HCT116 (cell line): ENCODE measurements around the gene CNR2. TPM values are rescaled to one million over a fixed set of nuclear protein-coding genes. Genes with fewer than 3 reads are reported as not detected.

Experiments
- ATAC-seq: fragments of 200-7000 bp; cut with Tn5 transposase; 2 replicates; pipeline ENCODE4 v1.9.1; 2020; ENCODE audit warnings: mild to moderate bottlenecking, moderate library complexity
- BruUV-seq: library from RNA; stranded (reverse); fragments of 400-500 nt; replicated peaks from 2 replicates; lab custom pipeline; 2021; lab: Mats Ljungman, UMichigan
- CTCF ChIA-PET: fragments of 300-600 bp; sonication (Branson Sonifier 250); formaldehyde crosslinking; loops from one replicate; lab custom pipeline; 2021; ENCODE audit warnings: antibody characterized with exemption; lab: Charles Lee
- POLR2A ChIA-PET: fragments of 300-600, 350-600 bp; sonication (Branson Sonifier 250); formaldehyde crosslinking; loops from one replicate; lab custom pipeline; 2021; ENCODE audit warnings: antibody characterized with exemption; lab: Charles Lee
- RAD21 ChIA-PET, 2 experiments: fragments of 300-600 bp; sonication (Branson Sonifier 250); formaldehyde crosslinking; loops; one replicate each; lab custom pipeline; 2023; ENCODE audit warnings: low total read pairs in 2 of 2; ENCODE audit not compliant: uncharacterized antibody in 2 of 2, unreplicated experiment in 2 of 2, low non-redundant PET in 1 of 2; lab: Charles Lee
- DNase-seq: peaks from one replicate; pipeline ENCODE4 v3.0.0-alpha.2; 2010; ENCODE audit warnings: low read depth, low spot score
- H2AFZ ChIP-seq: fragments of 200-600 bp; shearing (Covaris generic), sonication (generic); 2 replicates; pipeline ENCODE4 v1.6.1; 2017; ENCODE audit warnings: low read depth, mixed run types, mixed read lengths, antibody characterized with exemption, low read length; ENCODE audit not compliant: poor library complexity, severe bottlenecking
- H3K27ac ChIP-seq: 2 replicates; pipeline ENCODE4 v1.5.1; 2012; ENCODE audit warnings: low read depth, low read length
- H3K27me3 ChIP-seq: fragments of 200-600 bp; sonication (generic); 2 replicates; pipeline ENCODE4 v1.6.1; 2016; ENCODE audit warnings: mixed run types, low read length, mixed read lengths; ENCODE audit not compliant: insufficient read depth
- H3K36me3 ChIP-seq, 2 experiments: fragments of 200-500 bp in 1 of 2; fragments of 200-600 bp in 1 of 2; sonication (Bioruptor generic) in 1 of 2; sonication (generic) in 1 of 2; 2 replicates each; pipeline versions ENCODE4 v1.5.1 to v1.6.1; 2014 to 2016; ENCODE audit warnings: low read length in 2 of 2, inconsistent platforms in 1 of 2, mixed read lengths in 1 of 2, mixed run types in 1 of 2; ENCODE audit not compliant: insufficient read depth in 2 of 2, control insufficient read depth in 1 of 2
- H3K4me1 ChIP-seq, 2 experiments: fragments of 200-600 bp in 1 of 2; sonication (generic) in 1 of 2; 2 replicates each; pipeline versions ENCODE4 v1.5.1 to v1.6.1; 2012 to 2017; ENCODE audit warnings: low read length in 2 of 2, inconsistent platforms in 1 of 2, mild to moderate bottlenecking in 1 of 2, mixed read lengths in 1 of 2, mixed run types in 1 of 2, moderate library complexity in 1 of 2; ENCODE audit not compliant: insufficient read depth in 2 of 2, control insufficient read depth in 1 of 2
- H3K4me2 ChIP-seq: fragments of 200-600 bp; sonication (generic); 2 replicates; pipeline ENCODE4 v1.6.1; 2017; ENCODE audit warnings: mixed run types, low read length, mixed read lengths
- H3K4me3 ChIP-seq, 2 experiments: fragments of 200-600 bp in 1 of 2; sonication (generic) in 1 of 2; replicated peaks in 1 of 2; 2 replicates each; pipeline ENCODE4 v1.5.1; 2011 to 2016; ENCODE audit warnings: low read length in 2 of 2, control low read depth in 1 of 2, low read depth in 1 of 2, mild to moderate bottlenecking in 1 of 2, mixed read lengths in 1 of 2, mixed run types in 1 of 2
- H3K79me2 ChIP-seq: fragments of 200-600 bp; sonication (generic); 2 replicates; pipeline ENCODE4 v1.6.1; 2017; ENCODE audit warnings: mild to moderate bottlenecking, mixed run types, low read length, moderate library complexity, mixed read lengths; ENCODE audit not compliant: insufficient read depth
- H3K9ac ChIP-seq: fragments of 200-600 bp; sonication (generic); 2 replicates; pipeline ENCODE4 v1.6.1; 2016; ENCODE audit warnings: low read length, mixed read lengths
- H3K9me2 ChIP-seq: fragments of 200-600 bp; sonication (generic), shearing (Covaris generic); 2 replicates; pipeline ENCODE4 v1.6.1; 2017; ENCODE audit warnings: mixed run types, mild to moderate bottlenecking, moderate library complexity; ENCODE audit not compliant: insufficient read depth
- H3K9me3 ChIP-seq, 2 experiments: fragments of 200-500 bp in 1 of 2; fragments of 200-600 bp in 1 of 2; sonication (Bioruptor generic) in 1 of 2; sonication (generic) in 1 of 2; 2 replicates each; pipeline ENCODE4 v1.6.1; 2014 to 2017; ENCODE audit warnings: low read length in 2 of 2, mixed read lengths in 2 of 2, inconsistent platforms in 1 of 2, low read depth in 1 of 2, mild to moderate bottlenecking in 1 of 2, mixed run types in 1 of 2, moderate library complexity in 1 of 2; ENCODE audit not compliant: control insufficient read depth in 1 of 2, insufficient read depth in 1 of 2
- H4K20me1 ChIP-seq: fragments of 200-600 bp; sonication (generic), shearing (Covaris generic); 2 replicates; pipeline ENCODE4 v1.6.1; 2017; ENCODE audit warnings: mixed run types, mild to moderate bottlenecking, moderate library complexity; ENCODE audit not compliant: insufficient read depth
- ELF1 ChIP-seq: IDR thresholded peaks from 2 replicates; pipeline ENCODE4 v1.6.1; 2012; ENCODE audit warnings: low read depth, borderline replicate concordance
- JUND ChIP-seq: IDR thresholded peaks from 2 replicates; pipeline ENCODE4 v1.6.1; 2012
- MAX ChIP-seq: IDR thresholded peaks from 2 replicates; pipeline ENCODE4 v1.6.1; 2012
- REST ChIP-seq: IDR thresholded peaks from 2 replicates; pipeline ENCODE4 v1.6.1; 2012; ENCODE audit warnings: low read depth
- ZBTB33 ChIP-seq: IDR thresholded peaks from 2 replicates; pipeline ENCODE4 v1.6.1; 2011; ENCODE audit warnings: mild to moderate bottlenecking, low read length, moderate library complexity; ENCODE audit not compliant: insufficient replicate concordance; ENCODE audit errors: extremely low read depth
- intact Hi-C: fragments of 100-400 bp; cut with micrococcal nuclease; formaldehyde crosslinking; loops from 2 replicates; pipeline ENCODE4 v1.10.0; 2022
- total RNA-seq: library from RNA; stranded (reverse); gene quantifications from one replicate; pipeline ENCODE4 v1.2.1, GENCODE V29; 2021; ENCODE audit not compliant: unreplicated experiment

CNR2 gene
- total RNA-seq, 1 experiment from 2014 or later: 0.05 TPM

GRCh38 chr1:23909412-23909811 lies 3.8 kb downstream of the CNR2 start:
- Histone ChIP-seq H2AFZ (no peak overlapping the region), H3K4me3 (no peak overlapping the region), H3K27me3 (no peaks in the 10 kb centered on the region), H3K9ac (no peak overlapping the region), H3K79me2 (no peaks in the 10 kb centered on the region), H4K20me1 (no peaks in the 10 kb centered on the region), H3K4me2 (no peak overlapping the region), H3K4me1 (peaks cover 7 to 16% of the 10 kb centered on the region in 2 experiments), H3K9me3 (no peaks in the 10 kb centered on the region), H3K9me2 (no peaks in the 10 kb centered on the region), H3K36me3 (no peaks in the 10 kb centered on the region), H3K27ac (no peak overlapping the region)
- BruUV-seq: no TSS peak
- POLR2A ChIA-PET: no interaction called here
- RAD21 ChIA-PET: no interaction called here
- no peak for TF ChIP-seq REST
- no peak for TF ChIP-seq MAX
- no peak for TF ChIP-seq ELF1
- TF ChIP-seq JUND: no peak
- TF ChIP-seq ZBTB33: no peak
- CTCF ChIA-PET: no interaction called here
- intact Hi-C loops: no loop called here
- no peak for DNase-seq
- ATAC-seq: no peak
